Neuronal stem cell (in vitro differentiated cells): ENCODE measurements around the gene APEH. TPM values are rescaled to one million over a fixed set of nuclear protein-coding genes. Genes with fewer than 3 reads are reported as not detected.

Experiments used
- DNase-seq: peaks from one replicate; pipeline ENCODE4 v3.0.0-alpha.2; 2013; ENCODE audit warnings: low spot score
- H2AFZ ChIP-seq: one replicate; pipeline ENCODE4 v1.6.1; 2013; ENCODE audit warnings: mild to moderate bottlenecking, low read length, inconsistent platforms
- H2AK5ac ChIP-seq: 2 replicates; pipeline ENCODE4 v1.6.1; 2013; ENCODE audit warnings: low read depth, mild to moderate bottlenecking, inconsistent platforms, low read length, moderate library complexity, mixed read lengths
- H2BK120ac ChIP-seq: 2 replicates; pipeline ENCODE4 v1.6.1; 2013; ENCODE audit warnings: low read depth, mild to moderate bottlenecking, inconsistent platforms, low read length, moderate library complexity, mixed read lengths
- H2BK12ac ChIP-seq: one replicate; pipeline ENCODE4 v1.6.1; 2013; ENCODE audit warnings: low read length, inconsistent platforms
- H2BK15ac ChIP-seq: 2 replicates; pipeline ENCODE4 v1.6.1; 2013; ENCODE audit warnings: mild to moderate bottlenecking, low read length, inconsistent platforms, mixed read lengths
- H2BK5ac ChIP-seq: one replicate; pipeline ENCODE4 v1.6.1; 2013; ENCODE audit warnings: inconsistent platforms, mild to moderate bottlenecking, low read length, moderate library complexity
- H3K14ac ChIP-seq: one replicate; pipeline ENCODE4 v1.6.1; 2013; ENCODE audit warnings: low read length, inconsistent platforms
- H3K18ac ChIP-seq: 2 replicates; pipeline ENCODE4 v1.6.1; 2013; ENCODE audit warnings: low read length, inconsistent platforms
- H3K23ac ChIP-seq: 2 replicates; pipeline ENCODE4 v1.6.1; 2013; ENCODE audit warnings: low read depth, mild to moderate bottlenecking, mixed read lengths, low read length, inconsistent platforms; ENCODE audit not compliant: poor library complexity
- H3K27ac ChIP-seq: replicated peaks from 3 replicates; pipeline ENCODE4 v1.5.1; 2013; ENCODE audit warnings: low read length, inconsistent platforms
- H3K27me3 ChIP-seq, 3 experiments: 2 replicates each; pipeline ENCODE4 v1.6.1; 2013; ENCODE audit warnings: low read length in 3 of 3, mild to moderate bottlenecking in 2 of 3, inconsistent platforms in 1 of 3, low read depth in 1 of 3, mixed read lengths in 1 of 3, moderate library complexity in 1 of 3; ENCODE audit not compliant: control insufficient read depth in 3 of 3, insufficient read depth in 3 of 3
- H3K36me3 ChIP-seq, 2 donors: replicated peaks in 1 of 2; 2 replicates each; pipeline ENCODE4 v1.6.1; 2013; ENCODE audit warnings: low read length in 2 of 2; ENCODE audit not compliant: control insufficient read depth in 2 of 2, insufficient read depth in 2 of 2
- H3K4ac ChIP-seq: 2 replicates; pipeline ENCODE4 v1.6.1; 2013; ENCODE audit warnings: inconsistent platforms, mild to moderate bottlenecking, low read length, moderate library complexity
- H3K4me1 ChIP-seq, 2 donors: 1 replicate in 1 of 2; 2 replicates in 1 of 2; pipeline ENCODE4 v1.6.1; 2013; ENCODE audit warnings: low read length in 2 of 2, low read depth in 1 of 2; ENCODE audit not compliant: control insufficient read depth in 2 of 2, insufficient read depth in 1 of 2
- H3K4me2 ChIP-seq: one replicate; pipeline ENCODE4 v1.6.1; 2013; ENCODE audit warnings: mild to moderate bottlenecking, low read length, inconsistent platforms; ENCODE audit not compliant: insufficient read depth, poor library complexity, severe bottlenecking
- H3K4me3 ChIP-seq, 2 donors: 2 replicates each; pipeline ENCODE4 v1.5.1; 2013; ENCODE audit warnings: low read length in 2 of 2, mild to moderate bottlenecking in 2 of 2, inconsistent platforms in 1 of 2, moderate library complexity in 1 of 2
- H3K79me1 ChIP-seq: one replicate; pipeline ENCODE4 v1.6.1; 2013; ENCODE audit warnings: low read depth, mild to moderate bottlenecking, inconsistent platforms, low read length, moderate library complexity
- H3K9ac ChIP-seq: one replicate; pipeline ENCODE4 v1.6.1; 2013; ENCODE audit warnings: mild to moderate bottlenecking, low read depth, low read length, inconsistent platforms; ENCODE audit not compliant: poor library complexity
- H3K9me3 ChIP-seq, 2 donors: replicated peaks in 1 of 2; 2 replicates each; pipeline versions ENCODE3 to v1.6.1; 2013; ENCODE audit warnings: low read length in 2 of 2, mild to moderate bottlenecking in 2 of 2, inconsistent platforms in 1 of 2, low read depth in 1 of 2, mixed read lengths in 1 of 2, moderate library complexity in 1 of 2; ENCODE audit not compliant: control insufficient read depth in 2 of 2, insufficient read depth in 1 of 2
- H4K8ac ChIP-seq: one replicate; pipeline ENCODE4 v1.6.1; 2013; ENCODE audit warnings: low read depth, mild to moderate bottlenecking, inconsistent platforms, low read length, moderate library complexity
- H4K91ac ChIP-seq: one replicate; pipeline ENCODE4 v1.6.1; 2013; ENCODE audit warnings: low read length, low read depth, mild to moderate bottlenecking, inconsistent platforms; ENCODE audit not compliant: poor library complexity
- WGBS, 2 donors: extraction: QIAGEN DNeasy Blood & Tissue Kit; methylation state at CpG; one replicate each; pipeline ENCODE4 v1.1.7; 2013; ENCODE audit warnings: missing lambda C conversion rate in 2 of 2, mixed read lengths in 1 of 2; ENCODE audit not compliant: insufficient read length in 2 of 2, insufficient replicate concordance in 1 of 2; ENCODE audit errors: extremely low coverage in 2 of 2; 5-methylcytosine and 5-hydroxymethylcytosine counted together
- small RNA-seq: library from polyadenylated mRNA; stranded (forward); fragments of <200 nt; extraction: miRNeasy Mini kit (QIAGEN cat#:217004); gene quantifications from one replicate; pipeline ENCODE3, GENCODE V24; 2013; ENCODE audit not compliant: insufficient read depth

APEH gene

GRCh38 chr3:49729966-49730609 is 55.9 kb downstream of the APEH start:
- no peak overlapping the region for H2BK15ac ChIP-seq
- WGBS, 2 donors, result no CpG with 5 or more reads among the region's 4 CpGs
- H2BK120ac ChIP-seq, result no peak overlapping the region
- H3K9ac ChIP-seq, result no peak overlapping the region
- no peak overlapping the region for H3K23ac ChIP-seq
- no peak overlapping the region for H3K27ac ChIP-seq
- H3K36me3 ChIP-seq, result peaks cover 49 to 94% of the 10 kb centered on the region in 2 donors
- no peaks in the 10 kb centered on the region for H3K4me1 ChIP-seq
- no peaks in the 10 kb centered on the region for H3K9me3 ChIP-seq
- H2BK5ac ChIP-seq, result no peak overlapping the region
- no peak overlapping the region for H2BK12ac ChIP-seq
- H2AK5ac ChIP-seq, result no peak overlapping the region
- peaks cover 0 to 1% (median 0%) of the 10 kb centered on the region in 3 experiments for H3K27me3 ChIP-seq
- H3K18ac ChIP-seq, result no peak overlapping the region
- H3K14ac ChIP-seq, result no peak overlapping the region
- no peak overlapping the region for H3K4me3 ChIP-seq
- H4K91ac ChIP-seq, result no peak overlapping the region
- H4K8ac ChIP-seq, result no peak overlapping the region
- H2AFZ ChIP-seq, result no peak overlapping the region
- H3K4me2 ChIP-seq, result no peak overlapping the region
- no peak for DNase-seq
- H3K4ac ChIP-seq, result no peak overlapping the region
- H3K79me1 ChIP-seq, result peaks cover 7% of the 10 kb centered on the region

GRCh38 chr3:49732597-49732996 is 58.4 kb downstream of the APEH start:
- Histone ChIP-seq H2AFZ (no peak overlapping the region), H3K4ac (no peak overlapping the region), H2AK5ac (no peak overlapping the region), H3K14ac (no peak overlapping the region), H4K8ac (no peak overlapping the region), H3K27ac (no peak overlapping the region), H3K9ac (no peak overlapping the region), H3K18ac (no peak overlapping the region), H3K23ac (no peak overlapping the region), H2BK12ac (no peak overlapping the region), H2BK120ac (no peak overlapping the region), H2BK15ac (no peak overlapping the region), H3K9me3 (peaks cover 0 to under 1% of the 10 kb centered on the region in 2 donors), H3K27me3 (peaks cover 0 to 1% (median 0%) of the 10 kb centered on the region in 3 experiments), H3K36me3 (peaks cover 38 to 90% of the 10 kb centered on the region in 2 donors), H3K4me1 (no peaks in the 10 kb centered on the region), H4K91ac (no peak overlapping the region), H3K79me1 (peaks cover under 1% of the 10 kb centered on the region), H2BK5ac (no peak overlapping the region), H3K4me3 (no peak overlapping the region), H3K4me2 (no peak overlapping the region)
- no peak for DNase-seq
- WGBS, 2 donors, result no CpG with 5 or more reads among the region's 11 CpGs

- H2AK5ac ChIP-seq, result no peak overlapping the region
- peaks cover 40 to 90% of the 10 kb centered on the region in 2 donors for H3K36me3 ChIP-seq
- H3K27ac ChIP-seq, result no peak overlapping the region
- no peak overlapping the region for H2BK5ac ChIP-seq
- H3K9me3 ChIP-seq, result peaks cover 0 to 4% of the 10 kb centered on the region in 2 donors
- H3K4me3 ChIP-seq, result no peak overlapping the region
- no peak overlapping the region for H3K9ac ChIP-seq
- no peak overlapping the region for H4K91ac ChIP-seq
- H2BK120ac ChIP-seq, result no peak overlapping the region
- no peak overlapping the region for H2AFZ ChIP-seq
- H3K27me3 ChIP-seq, result no peaks in the 10 kb centered on the region
- H3K18ac ChIP-seq, result no peak overlapping the region
- no peak overlapping the region for H2BK12ac ChIP-seq
- H3K4me2 ChIP-seq, result no peak overlapping the region
- H3K4ac ChIP-seq, result no peak overlapping the region
- H3K23ac ChIP-seq, result no peak overlapping the region
- H3K4me1 ChIP-seq, result no peaks in the 10 kb centered on the region
- H3K14ac ChIP-seq, result no peak overlapping the region
- DNase-seq, result no peak
- no peak overlapping the region for H4K8ac ChIP-seq
- WGBS, 2 donors, result no CpG with 5 or more reads among the region's 1 CpG
- H3K79me1 ChIP-seq, result no peaks in the 10 kb centered on the region
- no peak overlapping the region for H2BK15ac ChIP-seq
Observed at GRCh38 chr3:49733551-49733950, 59.4 kb downstream of the APEH start.

Small RNA genes within 50 kb of the gene (small RNA-seq; reads per million reads assigned to genes)
- gene AMIGO3, result not detected
